ENCODE measurements around the gene ULBP3.
"Not testable (repeated sequence)": the region's sequence is repeated elsewhere in the genome, so short reads cannot be mapped to it uniquely, and the experiment has no call there.

Gene ULBP3

DNA sequence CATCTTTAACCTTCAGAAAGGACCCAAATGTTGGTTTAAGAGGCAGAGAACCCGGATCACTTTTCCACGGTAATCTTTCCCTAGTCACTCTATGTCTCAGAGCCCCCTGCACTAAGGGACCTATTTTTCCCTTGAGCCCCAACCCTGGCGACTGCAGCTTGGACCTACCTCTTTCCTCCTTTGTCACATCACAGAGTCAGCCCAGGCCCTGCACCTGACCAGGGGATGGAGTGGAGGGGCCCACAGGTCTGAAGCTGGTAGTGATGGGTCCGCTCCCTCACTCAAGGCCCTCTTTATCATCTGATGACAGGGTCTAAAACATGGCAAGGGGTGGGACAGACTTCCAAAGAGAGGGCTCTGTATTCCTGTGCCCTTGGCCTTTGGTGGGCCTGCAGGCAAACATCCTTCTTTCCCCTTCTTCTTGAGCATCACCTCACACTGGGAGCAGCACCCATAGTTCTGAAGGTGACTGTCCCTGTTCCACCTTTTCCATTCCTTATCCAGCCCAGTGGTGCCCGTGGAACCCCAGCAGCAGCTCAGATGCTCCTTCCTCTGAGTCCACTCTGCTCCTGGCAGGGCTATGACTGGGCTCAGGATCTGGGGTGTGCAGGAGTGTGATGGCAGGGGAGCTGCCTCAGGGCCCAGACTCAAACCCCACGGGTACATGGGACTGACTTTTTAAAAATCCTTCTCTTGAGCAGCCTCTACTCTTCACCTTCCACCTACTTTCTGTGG lies 49.9 kb downstream of the ULBP3 start:
- Histone ChIP-seq H2AFZ (ENCODE audit: low read length) (no peak overlapping the region), H3K9me2 (replicated peaks; ENCODE audit: low read depth, low read length) (no peaks in the 10 kb centered on the region), H4K20me1 (ENCODE audit: insufficient read depth, low read length, poor library complexity, severe bottlenecking) (no peaks in the 10 kb centered on the region), H3K36me3 (ENCODE audit: insufficient read depth, low read length) (no peaks in the 10 kb centered on the region), H3K9me3 (ENCODE audit: insufficient read depth, low read depth, low read length) (no peaks in the 10 kb centered on the region), H3K4me3 (ENCODE audit: low read length, poor library complexity, severe bottlenecking) (no peak overlapping the region), H3F3A (ENCODE audit: low read depth) (no peaks in the 10 kb centered on the region), H3K4me1 (ENCODE audit: insufficient read depth, low read length, poor library complexity, severe bottlenecking) (no peaks in the 10 kb centered on the region), H3K79me2 (ENCODE audit: insufficient read depth, low read length) (no peaks in the 10 kb centered on the region), H3K9ac (ENCODE audit: low read depth, low read length, poor library complexity, severe bottlenecking) (no peak overlapping the region), H3K27me3 (ENCODE audit: insufficient read depth, low read length, poor library complexity, severe bottlenecking) (no peaks in the 10 kb centered on the region), H3K4me2 (ENCODE audit: low read depth, low read length, poor library complexity, severe bottlenecking) (no peak overlapping the region)
- TF ChIP-seq CTCF (conservative IDR thresholded peaks at IDR 0.05; ENCODE audit: low read length), result no peak

- peak; percentile 40; the same call in 1 of the 2 replicates for TF ChIP-seq CTCF (conservative IDR thresholded peaks at IDR 0.05; ENCODE audit: low read length)
- H3K79me2 ChIP-seq (ENCODE audit: insufficient read depth, low read length); H3K4me1 ChIP-seq (ENCODE audit: insufficient read depth, low read length, poor library complexity, severe bottlenecking); H3K4me3 ChIP-seq (ENCODE audit: low read length, poor library complexity, severe bottlenecking); H3K9ac ChIP-seq (ENCODE audit: low read depth, low read length, poor library complexity, severe bottlenecking); H3K9me3 ChIP-seq (ENCODE audit: insufficient read depth, low read depth, low read length); H4K20me1 ChIP-seq (ENCODE audit: insufficient read depth, low read length, poor library complexity, severe bottlenecking); H3K9me2 ChIP-seq (replicated peaks; ENCODE audit: low read depth, low read length); H3K27me3 ChIP-seq (ENCODE audit: insufficient read depth, low read length, poor library complexity, severe bottlenecking); H3K36me3 ChIP-seq (ENCODE audit: insufficient read depth, low read length); H2AFZ ChIP-seq (ENCODE audit: low read length); H3K4me2 ChIP-seq (ENCODE audit: low read depth, low read length, poor library complexity, severe bottlenecking); H3F3A ChIP-seq (ENCODE audit: low read depth): not testable (repeated sequence)
Observed at GRCh38 chr6:150017186-150017521, 51.8 kb downstream of the ULBP3 start.

DNA sequence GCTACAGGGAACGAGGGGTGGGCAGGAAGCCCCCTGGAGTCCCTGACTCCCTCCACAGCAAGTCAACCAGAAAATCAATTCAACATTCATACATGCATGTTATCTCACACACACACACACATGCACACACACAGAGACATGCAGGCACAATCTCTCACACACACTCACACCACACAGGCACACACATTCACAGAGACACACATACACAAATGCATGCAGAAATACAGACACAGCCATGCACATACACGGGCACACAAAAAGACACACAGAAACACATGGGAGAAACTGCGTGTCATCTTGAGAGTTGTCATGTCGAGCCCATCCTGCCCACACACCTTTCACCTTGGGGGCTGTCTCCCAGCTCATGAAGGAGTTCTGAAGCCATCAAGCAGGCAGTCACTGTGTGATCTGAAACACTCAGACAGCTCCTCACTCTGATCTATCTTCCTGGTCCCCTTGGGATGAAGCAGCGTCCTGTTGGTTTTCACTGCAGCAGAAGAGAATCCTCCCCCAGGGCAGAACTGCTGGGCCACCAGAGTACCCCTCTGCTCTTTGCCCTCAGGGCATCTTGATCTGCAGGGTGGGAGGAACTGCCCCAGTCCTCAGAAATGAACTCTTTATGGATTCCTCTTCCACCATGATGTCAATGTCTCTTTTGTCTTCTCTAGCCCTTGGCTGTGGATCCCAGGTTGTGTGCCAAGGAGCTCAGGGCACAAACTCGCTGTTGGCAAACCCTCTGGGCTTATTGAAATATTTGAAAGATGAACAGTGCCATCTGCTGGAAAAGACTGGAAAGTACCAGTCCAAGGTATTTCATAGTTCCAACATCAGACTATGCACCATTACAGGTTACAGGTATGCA lies 52.4 kb downstream of the ULBP3 start:
- TF ChIP-seq EZH2phosphoT487 (IDR thresholded peaks at IDR 0.05; ENCODE audit: borderline replicate concordance), result no peak
- peak; percentile 64 for TF ChIP-seq CTCF (conservative IDR thresholded peaks at IDR 0.05; ENCODE audit: low read length)
- Histone ChIP-seq H3K9ac (ENCODE audit: low read depth, low read length, poor library complexity, severe bottlenecking) (no peak overlapping the region), H3K4me3 (ENCODE audit: low read length, poor library complexity, severe bottlenecking) (no peak overlapping the region), H3K4me1 (ENCODE audit: insufficient read depth, low read length, poor library complexity, severe bottlenecking) (no peaks in the 10 kb centered on the region), H3K27me3 (ENCODE audit: insufficient read depth, low read length, poor library complexity, severe bottlenecking) (no peaks in the 10 kb centered on the region), H3K9me2 (replicated peaks; ENCODE audit: low read depth, low read length) (no peaks in the 10 kb centered on the region), H4K20me1 (ENCODE audit: insufficient read depth, low read length, poor library complexity, severe bottlenecking) (no peaks in the 10 kb centered on the region), H3K9me3 (ENCODE audit: insufficient read depth, low read depth, low read length) (no peaks in the 10 kb centered on the region), H3K36me3 (ENCODE audit: insufficient read depth, low read length) (no peaks in the 10 kb centered on the region), H3K79me2 (ENCODE audit: insufficient read depth, low read length) (no peaks in the 10 kb centered on the region), H2AFZ (ENCODE audit: low read length) (no peak overlapping the region; the same call in 1 of the 2 replicates), H3K4me2 (ENCODE audit: low read depth, low read length, poor library complexity, severe bottlenecking) (no peak overlapping the region), H3F3A (ENCODE audit: low read depth) (no peaks in the 10 kb centered on the region)

DNA sequence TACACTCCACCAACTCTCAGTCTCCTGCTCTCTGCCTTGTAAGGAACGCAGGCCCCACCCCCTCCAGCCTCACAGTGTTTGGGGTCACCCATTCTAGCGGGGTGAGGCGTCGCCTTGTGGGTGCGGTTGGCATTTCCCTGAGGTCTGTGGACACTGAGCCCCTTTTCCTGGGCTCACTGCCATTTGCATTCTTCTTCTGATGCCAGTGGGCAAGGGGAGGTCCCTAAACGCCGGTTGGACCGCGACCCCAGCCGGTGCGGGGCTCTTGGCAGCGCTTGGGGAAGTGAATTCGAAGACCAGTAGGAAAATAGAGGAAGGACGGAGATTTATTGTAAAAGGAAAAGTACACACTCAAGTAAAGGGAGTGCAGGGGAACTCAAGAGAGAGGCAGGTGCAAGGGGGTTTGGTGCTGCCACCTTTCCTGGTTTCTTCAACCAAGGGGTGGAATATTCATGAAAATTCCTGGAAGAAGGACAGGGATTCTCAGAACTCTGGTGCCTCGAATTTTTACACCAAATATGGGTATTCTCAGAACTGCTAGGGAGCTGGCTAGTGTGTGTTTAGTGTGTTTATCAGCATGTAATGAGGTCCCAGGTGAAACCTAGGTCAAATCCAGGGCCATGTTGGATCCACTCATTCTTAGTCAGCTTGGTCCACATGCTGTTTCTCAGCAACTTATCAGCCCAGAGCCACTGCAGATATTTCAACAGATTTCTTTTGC lies 53.5 kb downstream of the ULBP3 start:
- not testable (repeated sequence) for H4K20me1 ChIP-seq (ENCODE audit: insufficient read depth, low read length, poor library complexity, severe bottlenecking); H3K4me1 ChIP-seq (ENCODE audit: insufficient read depth, low read length, poor library complexity, severe bottlenecking); H3K4me3 ChIP-seq (ENCODE audit: low read length, poor library complexity, severe bottlenecking); H3K9ac ChIP-seq (ENCODE audit: low read depth, low read length, poor library complexity, severe bottlenecking); H3F3A ChIP-seq (ENCODE audit: low read depth); H3K36me3 ChIP-seq (ENCODE audit: insufficient read depth, low read length); H2AFZ ChIP-seq (ENCODE audit: low read length); H3K27me3 ChIP-seq (ENCODE audit: insufficient read depth, low read length, poor library complexity, severe bottlenecking); H3K79me2 ChIP-seq (ENCODE audit: insufficient read depth, low read length); H3K4me2 ChIP-seq (ENCODE audit: low read depth, low read length, poor library complexity, severe bottlenecking); H3K9me3 ChIP-seq (ENCODE audit: insufficient read depth, low read depth, low read length); H3K9me2 ChIP-seq (replicated peaks; ENCODE audit: low read depth, low read length)
